Activated B cell treated with CpG ODN at 0.5 μM for 24 hours (primary cell): Measurements from ENCODE around the gene FUT3. TPM values are rescaled to one million over a fixed set of nuclear protein-coding genes. Genes with fewer than 3 reads are reported as not detected.

Experiments used
- ATAC-seq: fragments of 200-7000 bp; cut with Tn5 transposase; one replicate; pipeline ENCODE4 v1.10.0; 2021; ENCODE audit warnings: low read depth, mild to moderate bottlenecking, moderate library complexity
- CTCF ChIA-PET: fragments of 350-600 bp; sonication (Branson Sonifier 250); formaldehyde crosslinking; loops from one replicate; lab custom pipeline; 2021; ENCODE audit warnings: antibody characterized with exemption; lab: Charles Lee
- POLR2A ChIA-PET: fragments of 350-600 bp; sonication (Branson Sonifier 250); formaldehyde crosslinking; loops from one replicate; lab custom pipeline; 2021; ENCODE audit warnings: antibody characterized with exemption; lab: Charles Lee
- DNase-seq: peaks from one replicate; pipeline ENCODE4 v3.0.0; 2022
- H3K27ac Mint-ChIP-seq: one replicate; pipeline ENCODE4 v1.8.0; 2020; ENCODE audit warnings: mixed read lengths
- H3K27me3 Mint-ChIP-seq: one replicate; pipeline ENCODE4 v1.8.0; 2021; ENCODE audit warnings: mixed read lengths
- H3K36me3 Mint-ChIP-seq: one replicate; pipeline ENCODE4 v1.8.0; 2021; ENCODE audit warnings: low read depth, mixed read lengths
- H3K4me1 Mint-ChIP-seq: one replicate; pipeline ENCODE4 v1.8.0; 2021; ENCODE audit warnings: mixed read lengths
- H3K4me3 Mint-ChIP-seq: one replicate; pipeline ENCODE4 v1.8.0; 2020; ENCODE audit warnings: mild to moderate bottlenecking, mixed read lengths
- H3K9me3 Mint-ChIP-seq: one replicate; pipeline ENCODE4 v1.8.0; 2020; ENCODE audit warnings: mixed read lengths
- CTCF ChIP-seq: fragments of 200-600 bp; IDR thresholded peaks from one replicate; pipeline ENCODE4 v1.8.0; 2022; ENCODE audit warnings: antibody characterized with exemption, mild to moderate bottlenecking
- intact Hi-C: fragments of 100-400 bp; cut with micrococcal nuclease; formaldehyde crosslinking; loops from one replicate; pipeline ENCODE4 v1.15.1; 2024
- total RNA-seq: library from RNA; stranded (reverse); gene quantifications from 2 replicates; pipeline ENCODE4 v1.2.3, GENCODE V29; 2022

Gene FUT3
- total RNA-seq, 1 donor from 2014 or later, result not detected

GRCh38 chr19:5839065-5840017 lies 11.9 kb downstream of the FUT3 start, which contains the start of gene FUT6:
FUT6 (minus strand) TSS chr19:5839702; CDS start chr19:5832567, 7,135 bp downstream.
- Mint-ChIP-seq H3K9me3 (no peaks in the 10 kb centered on the region), H3K4me1 (peaks cover 4% of the 10 kb centered on the region), H3K27me3 (peaks cover 2% of the 10 kb centered on the region), H3K4me3 (no peak within 1 kb of the TSS), H3K36me3 (no peaks in the 10 kb centered on the region), H3K27ac (no peak within 1 kb of the TSS)
- no peak for TF ChIP-seq CTCF
- ChIA-PET CTCF (no interaction called here), POLR2A (no interaction called here)
- DNase-seq (no peak), ATAC-seq (no peak)
- intact Hi-C loops, result no loop called here

GRCh38 chr19:5838353-5839064 lies 12.7 kb downstream of the FUT3 start:
- no peak overlapping the region for H3K27ac Mint-ChIP-seq
- no peak overlapping the region for H3K4me3 Mint-ChIP-seq
- no peak for ATAC-seq

GRCh38 chr19:5837761-5838352 lies 13.4 kb downstream of the FUT3 start:
- CTCF ChIA-PET, result no interaction called here
- no peak overlapping the region for H3K4me3 Mint-ChIP-seq

More at GRCh38 chr19:5838353-5839064, 12.7 kb downstream of the FUT3 start:
- Mint-ChIP-seq H3K36me3 (no peaks in the 10 kb centered on the region), H3K9me3 (no peaks in the 10 kb centered on the region), H3K27me3 (peaks cover 4% of the 10 kb centered on the region), H3K4me1 (peaks cover 4% of the 10 kb centered on the region)
- ChIA-PET CTCF (no interaction called here), POLR2A (no interaction called here)
- no peak for DNase-seq
- intact Hi-C loops, result no loop called here
- TF ChIP-seq CTCF, result no peak

GRCh38 chr19:5832527-5833216 lies 18.6 kb downstream of the FUT3 start:
- DNase-seq (no peak), ATAC-seq (no peak)
- peaks cover 13% of the 10 kb centered on the region for H3K27me3 Mint-ChIP-seq
- H3K4me3 Mint-ChIP-seq, result no peak overlapping the region
- no peaks in the 10 kb centered on the region for H3K9me3 Mint-ChIP-seq
- H3K27ac Mint-ChIP-seq, result no peak overlapping the region
- ChIA-PET CTCF (no interaction called here), POLR2A (no interaction called here)
- peaks cover 2% of the 10 kb centered on the region for H3K36me3 Mint-ChIP-seq
- H3K4me1 Mint-ChIP-seq, result peaks cover 9% of the 10 kb centered on the region
- intact Hi-C loops, result no loop called here
- TF ChIP-seq CTCF, result no peak

More at GRCh38 chr19:5837761-5838352, 13.4 kb downstream of the FUT3 start:
- H3K27ac Mint-ChIP-seq, result no peak overlapping the region
- ATAC-seq (no peak), DNase-seq (no peak)
- H3K9me3 Mint-ChIP-seq, result no peaks in the 10 kb centered on the region
- H3K4me1 Mint-ChIP-seq, result peaks cover 4% of the 10 kb centered on the region
- H3K27me3 Mint-ChIP-seq, result peaks cover 4% of the 10 kb centered on the region
- no peaks in the 10 kb centered on the region for H3K36me3 Mint-ChIP-seq
- POLR2A ChIA-PET, result no interaction called here
- intact Hi-C loops, result no loop called here
- TF ChIP-seq CTCF, result no peak
